ENCODE measurements around the gene KIFC3. TPM values are rescaled to one million over a fixed set of nuclear protein-coding genes. Genes with fewer than 3 reads are reported as not detected.

The KIFC3 gene
- total RNA-seq, 1 donor from 2014 or later: 0.76 TPM

DNA sequence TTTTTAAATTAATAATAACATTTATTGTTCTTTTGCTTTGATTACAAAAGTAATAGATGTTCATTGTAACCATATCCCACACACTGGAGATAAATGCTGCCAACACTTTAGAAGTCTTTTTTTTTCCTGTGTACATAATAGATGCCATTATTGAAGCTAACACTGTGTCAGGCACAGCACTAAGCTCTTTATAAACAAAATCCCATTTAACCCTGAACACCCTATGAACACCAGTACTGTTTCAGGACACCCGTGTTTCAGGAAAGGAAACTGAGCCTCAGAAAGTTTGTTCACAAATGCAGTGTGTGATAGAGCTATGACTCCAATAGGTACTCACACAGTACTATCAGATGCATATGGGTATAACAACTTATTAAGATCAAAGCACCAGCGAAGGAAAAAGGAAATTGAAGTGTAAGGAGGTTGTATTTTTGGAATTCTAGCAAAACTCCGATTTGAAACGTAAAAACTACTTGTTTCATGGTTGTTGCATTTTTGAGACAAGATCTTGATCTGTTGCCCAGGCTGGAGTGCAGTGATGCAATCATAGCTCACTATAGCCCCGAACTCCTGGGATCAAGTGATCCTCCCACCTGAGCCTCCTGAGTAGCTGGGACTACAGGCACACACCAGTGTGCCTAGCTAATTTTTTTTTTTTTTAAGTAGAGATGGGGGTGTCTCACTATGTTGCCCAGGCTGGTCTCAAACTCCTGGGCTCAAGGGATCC is 2.0 kb upstream of the KIFC3 start:
- peaks cover 8% of the 10 kb centered on the region for H3K27me3 Mint-ChIP-seq (ENCODE audit: unreplicated experiment)
- H3K36me3 Mint-ChIP-seq (ENCODE audit: unreplicated experiment): no peaks in the 10 kb centered on the region
- peaks cover 12% of the 10 kb centered on the region for H3K4me1 Mint-ChIP-seq (ENCODE audit: low read depth, unreplicated experiment)
- H3K9me3 Mint-ChIP-seq (ENCODE audit: unreplicated experiment): peaks cover 7% of the 10 kb centered on the region
- no peak for DNase-seq
- TF ChIP-seq, protein P1, sequence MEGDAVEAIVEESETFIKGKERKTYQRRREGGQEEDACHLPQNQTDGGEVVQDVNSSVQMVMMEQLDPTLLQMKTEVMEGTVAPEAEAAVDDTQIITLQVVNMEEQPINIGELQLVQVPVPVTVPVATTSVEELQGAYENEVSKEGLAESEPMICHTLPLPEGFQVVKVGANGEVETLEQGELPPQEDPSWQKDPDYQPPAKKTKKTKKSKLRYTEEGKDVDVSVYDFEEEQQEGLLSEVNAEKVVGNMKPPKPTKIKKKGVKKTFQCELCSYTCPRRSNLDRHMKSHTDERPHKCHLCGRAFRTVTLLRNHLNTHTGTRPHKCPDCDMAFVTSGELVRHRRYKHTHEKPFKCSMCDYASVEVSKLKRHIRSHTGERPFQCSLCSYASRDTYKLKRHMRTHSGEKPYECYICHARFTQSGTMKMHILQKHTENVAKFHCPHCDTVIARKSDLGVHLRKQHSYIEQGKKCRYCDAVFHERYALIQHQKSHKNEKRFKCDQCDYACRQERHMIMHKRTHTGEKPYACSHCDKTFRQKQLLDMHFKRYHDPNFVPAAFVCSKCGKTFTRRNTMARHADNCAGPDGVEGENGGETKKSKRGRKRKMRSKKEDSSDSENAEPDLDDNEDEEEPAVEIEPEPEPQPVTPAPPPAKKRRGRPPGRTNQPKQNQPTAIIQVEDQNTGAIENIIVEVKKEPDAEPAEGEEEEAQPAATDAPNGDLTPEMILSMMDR (IDR thresholded peaks at IDR 0.05; ENCODE audit: partially characterized antibody, unreplicated experiment): no peak
- no peak overlapping the region for H3K4me3 Mint-ChIP-seq (ENCODE audit: unreplicated experiment)
- H3K27ac Mint-ChIP-seq (ENCODE audit: unreplicated experiment): no peak overlapping the region

DNA sequence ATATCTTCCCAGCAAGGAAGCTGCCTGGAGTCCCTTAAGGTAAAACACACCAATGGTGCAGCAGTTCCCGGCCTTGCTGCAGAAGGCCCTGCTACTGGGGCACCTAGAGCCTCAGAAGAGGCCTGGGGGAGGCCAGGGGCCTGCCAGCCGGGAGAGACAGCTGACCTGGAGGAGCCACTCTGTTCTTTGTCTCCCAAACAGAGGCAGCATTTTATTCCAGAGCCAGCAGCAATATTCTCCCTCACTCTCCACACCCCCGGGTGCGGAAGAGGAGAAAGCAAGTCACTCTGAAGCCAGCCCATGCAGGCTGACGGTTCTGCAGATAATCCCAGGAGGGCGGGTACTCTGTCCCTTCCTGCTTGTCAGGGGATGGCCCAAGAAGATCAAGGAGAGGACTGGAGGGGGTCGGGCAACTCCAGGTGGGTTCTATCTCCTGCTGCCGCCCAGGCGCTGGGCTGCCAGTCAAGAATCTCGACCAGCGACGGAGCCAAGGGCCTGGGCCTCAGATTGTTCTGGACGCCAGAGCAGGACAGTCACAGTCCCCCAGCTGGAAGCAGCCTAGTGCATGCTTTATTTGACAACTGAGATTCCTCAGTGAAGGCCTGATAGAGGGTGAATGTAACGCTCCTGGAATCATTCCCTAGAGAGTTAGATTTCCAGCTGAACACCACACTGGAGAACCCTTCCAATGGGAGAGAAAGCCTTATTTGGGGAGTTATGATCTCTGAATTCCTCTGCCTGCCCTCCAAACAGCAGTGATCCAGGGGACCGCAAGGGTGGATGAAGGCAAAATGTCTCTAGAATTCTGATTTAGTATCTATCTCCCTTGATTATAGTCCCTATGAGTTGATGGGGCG is 1.1 kb upstream of the KIFC3 start:
- no peak for DNase-seq
- Mint-ChIP-seq H3K9me3 (ENCODE audit: unreplicated experiment) (peaks cover 7% of the 10 kb centered on the region), H3K36me3 (ENCODE audit: unreplicated experiment) (no peaks in the 10 kb centered on the region), H3K27ac (ENCODE audit: unreplicated experiment) (peak overlapping the region; percentile 69), H3K4me3 (ENCODE audit: unreplicated experiment) (peak overlapping the region; percentile 89), H3K4me1 (ENCODE audit: low read depth, unreplicated experiment) (peaks cover 20% of the 10 kb centered on the region), H3K27me3 (ENCODE audit: unreplicated experiment) (peaks cover 9% of the 10 kb centered on the region)
- TF ChIP-seq, protein P1 (IDR thresholded peaks at IDR 0.05; ENCODE audit: partially characterized antibody, unreplicated experiment): no peak

DNA sequence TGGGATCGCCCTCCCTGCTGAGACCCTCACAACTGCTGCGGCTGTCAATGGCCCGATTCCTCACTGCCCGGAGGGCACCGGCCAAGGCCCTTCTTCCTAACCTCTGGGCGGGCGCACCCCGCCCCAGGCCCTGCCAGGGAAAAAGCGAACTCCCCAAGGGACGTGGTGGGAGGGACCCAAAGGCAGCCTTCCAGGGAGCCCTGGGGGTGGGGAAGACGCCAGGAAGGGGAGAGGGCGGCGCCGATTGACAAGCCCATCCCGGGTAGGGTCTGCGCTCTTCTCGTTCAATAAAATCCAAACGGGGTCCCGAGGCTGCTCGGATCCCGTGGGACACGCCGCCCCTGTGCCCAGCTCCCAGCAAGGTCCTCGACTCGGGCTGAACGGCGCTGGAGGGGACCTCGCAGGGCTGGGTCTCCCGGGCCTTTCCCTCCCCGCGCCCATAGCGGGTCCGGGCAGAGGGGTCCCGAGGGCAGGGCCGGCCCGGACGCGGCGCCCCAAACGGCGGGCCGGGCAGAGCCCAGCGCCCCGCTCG is 416 bp downstream of the KIFC3 start:
- TF ChIP-seq, protein P1 (IDR thresholded peaks at IDR 0.05; ENCODE audit: partially characterized antibody, unreplicated experiment): no peak
- Mint-ChIP-seq H3K27me3 (ENCODE audit: unreplicated experiment) (peaks cover 9% of the 10 kb centered on the region), H3K4me1 (ENCODE audit: low read depth, unreplicated experiment) (peaks cover 20% of the 10 kb centered on the region), H3K27ac (ENCODE audit: unreplicated experiment) (no peak overlapping the region), H3K36me3 (ENCODE audit: unreplicated experiment) (no peaks in the 10 kb centered on the region), H3K9me3 (ENCODE audit: unreplicated experiment) (peaks cover 7% of the 10 kb centered on the region), H3K4me3 (ENCODE audit: unreplicated experiment) (peak overlapping the region; percentile 63)
- no peak for DNase-seq

DNA sequence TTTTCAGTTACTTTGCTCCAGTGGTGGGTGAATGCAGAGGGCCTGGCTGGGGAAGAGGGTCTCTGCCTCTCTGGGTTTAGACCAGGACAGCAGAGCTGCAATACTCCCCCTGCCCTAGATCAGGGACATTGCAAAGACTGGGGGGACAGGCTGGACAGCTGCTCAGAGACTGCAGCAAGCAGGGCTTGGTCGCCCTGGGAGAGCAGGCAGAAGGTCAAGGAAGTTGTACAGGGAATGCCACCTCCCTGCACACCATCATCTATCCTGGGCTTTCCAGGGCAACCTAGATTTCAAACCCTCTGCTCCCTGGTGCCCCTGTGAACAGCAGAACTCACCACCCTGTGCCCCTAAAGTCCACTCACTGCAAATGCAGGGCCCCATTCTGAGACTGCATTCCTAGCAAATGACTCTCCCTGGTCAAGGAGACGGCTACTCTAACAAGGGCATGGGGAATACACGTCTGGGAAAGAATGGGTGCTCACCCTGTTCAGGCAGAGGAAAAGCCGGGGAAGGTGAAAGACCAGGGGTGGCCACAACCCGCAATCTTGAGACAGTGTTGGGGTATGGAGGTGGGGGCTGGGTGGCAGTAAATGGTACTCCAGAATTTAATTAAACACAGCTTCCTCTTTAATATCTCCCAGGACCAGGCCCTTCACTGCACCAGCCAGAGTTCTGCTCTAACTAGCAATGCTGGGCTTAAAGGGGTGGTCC is 1.0 kb downstream of the KIFC3 start:
- H3K27ac Mint-ChIP-seq (ENCODE audit: unreplicated experiment): no peak overlapping the region
- peak overlapping the region; percentile 63 for H3K4me3 Mint-ChIP-seq (ENCODE audit: unreplicated experiment)
- peaks cover 20% of the 10 kb centered on the region for H3K4me1 Mint-ChIP-seq (ENCODE audit: low read depth, unreplicated experiment)
- H3K27me3 Mint-ChIP-seq (ENCODE audit: unreplicated experiment): peaks cover 9% of the 10 kb centered on the region
- no peak for DNase-seq
- peaks cover 7% of the 10 kb centered on the region for H3K9me3 Mint-ChIP-seq (ENCODE audit: unreplicated experiment)
- H3K36me3 Mint-ChIP-seq (ENCODE audit: unreplicated experiment): no peaks in the 10 kb centered on the region
- TF ChIP-seq, protein P1 (IDR thresholded peaks at IDR 0.05; ENCODE audit: partially characterized antibody, unreplicated experiment): no peak
